RWPE2 (cell line): ENCODE measurements around the gene LSR.

Source experiments
- ATAC-seq: fragments of 200-7000 bp; cut with Tn5 transposase; 3 replicates; pipeline ENCODE4 v1.9.1; 2021; ENCODE audit warnings: low read depth
- DNase-seq: peaks from one replicate; pipeline ENCODE4 v3.0.0-alpha.2; 2020; ENCODE audit warnings: low spot score
- H3K27ac ChIP-seq: fragments of 450-650 bp; 2 replicates; pipeline ENCODE4 v1.5.1; 2017; ENCODE audit warnings: mild to moderate bottlenecking; ENCODE audit not compliant: poor library complexity, severe bottlenecking
- H3K27me3 ChIP-seq: fragments of 250-450 bp; sonication (Bioruptor Pico); 2 replicates; pipeline ENCODE4 v1.5.1; 2021; ENCODE audit warnings: mild to moderate bottlenecking, moderate library complexity; ENCODE audit not compliant: insufficient read depth, poor library complexity, severe bottlenecking
- H3K36me3 ChIP-seq: fragments of 250-450 bp; sonication (Bioruptor Pico); 2 replicates; pipeline ENCODE4 v1.5.1; 2020; ENCODE audit warnings: low read depth, mild to moderate bottlenecking, moderate library complexity
- H3K4me1 ChIP-seq: fragments of 250-450 bp; sonication (Bioruptor Pico); 2 replicates; pipeline ENCODE4 v1.5.1; 2021; ENCODE audit warnings: mild to moderate bottlenecking, moderate library complexity; ENCODE audit not compliant: insufficient read depth, poor library complexity, severe bottlenecking
- H3K4me3 ChIP-seq: fragments of 250-450 bp; sonication (Bioruptor Pico); 2 replicates; pipeline ENCODE4 v1.5.1; 2021; ENCODE audit warnings: mild to moderate bottlenecking, moderate library complexity; ENCODE audit not compliant: severe bottlenecking
- H3K9me3 ChIP-seq: fragments of 250-450 bp; sonication (Bioruptor Pico); 2 replicates; pipeline ENCODE4 v1.5.1; 2021; ENCODE audit warnings: mild to moderate bottlenecking, moderate library complexity; ENCODE audit not compliant: severe bottlenecking
- CTCF ChIP-seq: fragments of 450-650 bp; IDR thresholded peaks from one replicate; pipeline ENCODE4 v1.5.1; 2017; ENCODE audit warnings: mild to moderate bottlenecking, moderate library complexity; ENCODE audit not compliant: poor library complexity, severe bottlenecking

The LSR gene

GRCh38 chr19:35307931-35308330 lies 59.1 kb downstream of the LSR start:
- DNase-seq (no peak), ATAC-seq (no peak)
- Histone ChIP-seq H3K4me3 (no peak overlapping the region), H3K27ac (no peak overlapping the region), H3K4me1 (no peaks in the 10 kb centered on the region), H3K27me3 (no peaks in the 10 kb centered on the region), H3K36me3 (no peaks in the 10 kb centered on the region), H3K9me3 (no peaks in the 10 kb centered on the region)
- TF ChIP-seq CTCF = no peak

- H3K36me3 ChIP-seq = no peaks in the 10 kb centered on the region
- no peak for DNase-seq
- TF ChIP-seq CTCF = no peak
- ATAC-seq = no peak
- no peaks in the 10 kb centered on the region for H3K27me3 ChIP-seq
- H3K4me1 ChIP-seq = peaks cover 6% of the 10 kb centered on the region
- no peaks in the 10 kb centered on the region for H3K9me3 ChIP-seq
- no peak overlapping the region for H3K27ac ChIP-seq
- no peak overlapping the region for H3K4me3 ChIP-seq
These were observed 60.1 kb downstream of the LSR start for GRCh38 chr19:35308910-35309309.

GRCh38 chr19:35309481-35310279 lies 60.9 kb downstream of the LSR start:
- no peak for ATAC-seq
- no peak for TF ChIP-seq CTCF
- no peak overlapping the region for H3K4me3 ChIP-seq
- H3K27me3 ChIP-seq = no peaks in the 10 kb centered on the region
- H3K36me3 ChIP-seq = no peaks in the 10 kb centered on the region
- DNase-seq = no peak
- H3K9me3 ChIP-seq = no peaks in the 10 kb centered on the region
- no peak overlapping the region for H3K27ac ChIP-seq
- peaks cover 6% of the 10 kb centered on the region for H3K4me1 ChIP-seq

- H3K27ac ChIP-seq = no peak overlapping the region
- H3K27me3 ChIP-seq = no peaks in the 10 kb centered on the region
- no peak for TF ChIP-seq CTCF
- no peak overlapping the region for H3K4me3 ChIP-seq
- no peak for DNase-seq
- ATAC-seq = no peak
- peaks cover 6% of the 10 kb centered on the region for H3K4me1 ChIP-seq
- H3K36me3 ChIP-seq = no peaks in the 10 kb centered on the region
- no peaks in the 10 kb centered on the region for H3K9me3 ChIP-seq
These were observed 61.5 kb downstream of the LSR start for GRCh38 chr19:35310331-35310730.

- Histone ChIP-seq H3K27ac (no peak overlapping the region), H3K36me3 (no peaks in the 10 kb centered on the region), H3K27me3 (no peaks in the 10 kb centered on the region), H3K4me3 (no peak overlapping the region), H3K9me3 (no peaks in the 10 kb centered on the region), H3K4me1 (peaks cover 6% of the 10 kb centered on the region)
- no peak for DNase-seq
- TF ChIP-seq CTCF = no peak
- ATAC-seq = no peak
These were observed 62.1 kb downstream of the LSR start for GRCh38 chr19:35310811-35311465.
